Neuronal stem cell (in vitro differentiated cells): ENCODE results near the gene PTPRT.

Source experiments
- DNase-seq: peaks from one replicate; pipeline ENCODE4 v3.0.0-alpha.2; 2013; ENCODE audit warnings: low spot score
- H2AFZ ChIP-seq: one replicate; pipeline ENCODE4 v1.6.1; 2013; ENCODE audit warnings: mild to moderate bottlenecking, low read length, inconsistent platforms
- H2AK5ac ChIP-seq: 2 replicates; pipeline ENCODE4 v1.6.1; 2013; ENCODE audit warnings: low read depth, mild to moderate bottlenecking, inconsistent platforms, low read length, moderate library complexity, mixed read lengths
- H2BK120ac ChIP-seq: 2 replicates; pipeline ENCODE4 v1.6.1; 2013; ENCODE audit warnings: low read depth, mild to moderate bottlenecking, inconsistent platforms, low read length, moderate library complexity, mixed read lengths
- H2BK12ac ChIP-seq: one replicate; pipeline ENCODE4 v1.6.1; 2013; ENCODE audit warnings: low read length, inconsistent platforms
- H2BK15ac ChIP-seq: 2 replicates; pipeline ENCODE4 v1.6.1; 2013; ENCODE audit warnings: mild to moderate bottlenecking, low read length, inconsistent platforms, mixed read lengths
- H2BK5ac ChIP-seq: one replicate; pipeline ENCODE4 v1.6.1; 2013; ENCODE audit warnings: inconsistent platforms, mild to moderate bottlenecking, low read length, moderate library complexity
- H3K14ac ChIP-seq: one replicate; pipeline ENCODE4 v1.6.1; 2013; ENCODE audit warnings: low read length, inconsistent platforms
- H3K18ac ChIP-seq: 2 replicates; pipeline ENCODE4 v1.6.1; 2013; ENCODE audit warnings: low read length, inconsistent platforms
- H3K23ac ChIP-seq: 2 replicates; pipeline ENCODE4 v1.6.1; 2013; ENCODE audit warnings: low read depth, mild to moderate bottlenecking, mixed read lengths, low read length, inconsistent platforms; ENCODE audit not compliant: poor library complexity
- H3K27ac ChIP-seq: replicated peaks from 3 replicates; pipeline ENCODE4 v1.5.1; 2013; ENCODE audit warnings: low read length, inconsistent platforms
- H3K27me3 ChIP-seq, 3 experiments: 2 replicates each; pipeline ENCODE4 v1.6.1; 2013; ENCODE audit warnings: low read length in 3 of 3, mild to moderate bottlenecking in 2 of 3, inconsistent platforms in 1 of 3, low read depth in 1 of 3, mixed read lengths in 1 of 3, moderate library complexity in 1 of 3; ENCODE audit not compliant: control insufficient read depth in 3 of 3, insufficient read depth in 3 of 3
- H3K36me3 ChIP-seq, 2 donors: replicated peaks in 1 of 2; 2 replicates each; pipeline ENCODE4 v1.6.1; 2013; ENCODE audit warnings: low read length in 2 of 2; ENCODE audit not compliant: control insufficient read depth in 2 of 2, insufficient read depth in 2 of 2
- H3K4ac ChIP-seq: 2 replicates; pipeline ENCODE4 v1.6.1; 2013; ENCODE audit warnings: inconsistent platforms, mild to moderate bottlenecking, low read length, moderate library complexity
- H3K4me1 ChIP-seq, 2 donors: 1 replicate in 1 of 2; 2 replicates in 1 of 2; pipeline ENCODE4 v1.6.1; 2013; ENCODE audit warnings: low read length in 2 of 2, low read depth in 1 of 2; ENCODE audit not compliant: control insufficient read depth in 2 of 2, insufficient read depth in 1 of 2
- H3K4me2 ChIP-seq: one replicate; pipeline ENCODE4 v1.6.1; 2013; ENCODE audit warnings: mild to moderate bottlenecking, low read length, inconsistent platforms; ENCODE audit not compliant: insufficient read depth, poor library complexity, severe bottlenecking
- H3K4me3 ChIP-seq, 2 donors: 2 replicates each; pipeline ENCODE4 v1.5.1; 2013; ENCODE audit warnings: low read length in 2 of 2, mild to moderate bottlenecking in 2 of 2, inconsistent platforms in 1 of 2, moderate library complexity in 1 of 2
- H3K79me1 ChIP-seq: one replicate; pipeline ENCODE4 v1.6.1; 2013; ENCODE audit warnings: low read depth, mild to moderate bottlenecking, inconsistent platforms, low read length, moderate library complexity
- H3K9ac ChIP-seq: one replicate; pipeline ENCODE4 v1.6.1; 2013; ENCODE audit warnings: mild to moderate bottlenecking, low read depth, low read length, inconsistent platforms; ENCODE audit not compliant: poor library complexity
- H3K9me3 ChIP-seq, 2 donors: replicated peaks in 1 of 2; 2 replicates each; pipeline versions ENCODE3 to v1.6.1; 2013; ENCODE audit warnings: low read length in 2 of 2, mild to moderate bottlenecking in 2 of 2, inconsistent platforms in 1 of 2, low read depth in 1 of 2, mixed read lengths in 1 of 2, moderate library complexity in 1 of 2; ENCODE audit not compliant: control insufficient read depth in 2 of 2, insufficient read depth in 1 of 2
- H4K8ac ChIP-seq: one replicate; pipeline ENCODE4 v1.6.1; 2013; ENCODE audit warnings: low read depth, mild to moderate bottlenecking, inconsistent platforms, low read length, moderate library complexity
- H4K91ac ChIP-seq: one replicate; pipeline ENCODE4 v1.6.1; 2013; ENCODE audit warnings: low read length, low read depth, mild to moderate bottlenecking, inconsistent platforms; ENCODE audit not compliant: poor library complexity
- WGBS, 2 donors: extraction: QIAGEN DNeasy Blood & Tissue Kit; methylation state at CpG; one replicate each; pipeline ENCODE4 v1.1.7; 2013; ENCODE audit warnings: missing lambda C conversion rate in 2 of 2, mixed read lengths in 1 of 2; ENCODE audit not compliant: insufficient read length in 2 of 2, insufficient replicate concordance in 1 of 2; ENCODE audit errors: extremely low coverage in 2 of 2; 5-methylcytosine and 5-hydroxymethylcytosine counted together

The PTPRT gene

DNA sequence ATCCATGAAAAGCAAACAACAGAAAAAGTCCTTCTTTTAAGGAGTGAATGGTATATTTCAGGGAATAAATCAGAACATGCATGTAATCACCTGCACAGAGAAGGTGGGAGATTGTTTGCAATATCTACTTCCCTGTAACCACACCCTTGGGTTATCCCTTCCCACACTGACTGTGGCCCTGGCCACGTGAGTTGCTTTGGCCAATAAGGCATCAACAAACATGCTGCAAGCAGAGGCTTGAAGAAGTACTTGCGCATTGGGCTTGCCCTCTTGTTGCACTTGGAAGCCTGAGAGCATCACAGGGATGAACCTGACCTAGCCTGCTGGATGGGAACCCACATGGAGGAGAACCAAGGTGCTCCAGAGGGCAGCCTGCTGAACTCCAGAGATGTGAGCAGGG, 208.5 kb downstream of the PTPRT start:
- H3K27me3 ChIP-seq, result peaks cover 0 to 1% (median 0%) of the 10 kb centered on the region in 3 experiments
- no peaks in the 10 kb centered on the region for H3K36me3 ChIP-seq
- H2AK5ac ChIP-seq, result no peak overlapping the region
- peak overlapping the region; percentile 38 for H3K18ac ChIP-seq
- no peaks in the 10 kb centered on the region for H3K79me1 ChIP-seq
- no peak overlapping the region for H4K91ac ChIP-seq
- H2BK12ac ChIP-seq, result no peak overlapping the region
- no peak overlapping the region for H2BK5ac ChIP-seq
- no peak overlapping the region for H3K4me3 ChIP-seq
- H3K23ac ChIP-seq, result no peak overlapping the region
- no peak overlapping the region for H2BK15ac ChIP-seq
- H3K9ac ChIP-seq, result no peak overlapping the region
- H3K27ac ChIP-seq, result no peak overlapping the region
- DNase-seq, result no peak
- no peak overlapping the region for H4K8ac ChIP-seq
- no peak overlapping the region for H3K14ac ChIP-seq
- H3K4me1 ChIP-seq, result peaks cover 0 to 6% of the 10 kb centered on the region in 2 donors
- H3K9me3 ChIP-seq, result peaks cover 0 to 2% of the 10 kb centered on the region in 2 donors
- H2BK120ac ChIP-seq, result no peak overlapping the region
- H3K4me2 ChIP-seq, result no peak overlapping the region
- no peak overlapping the region for H2AFZ ChIP-seq
- H3K4ac ChIP-seq, result no peak overlapping the region
- WGBS, 2 donors, result no CpG with 5 or more reads among the region's 2 CpGs

DNA sequence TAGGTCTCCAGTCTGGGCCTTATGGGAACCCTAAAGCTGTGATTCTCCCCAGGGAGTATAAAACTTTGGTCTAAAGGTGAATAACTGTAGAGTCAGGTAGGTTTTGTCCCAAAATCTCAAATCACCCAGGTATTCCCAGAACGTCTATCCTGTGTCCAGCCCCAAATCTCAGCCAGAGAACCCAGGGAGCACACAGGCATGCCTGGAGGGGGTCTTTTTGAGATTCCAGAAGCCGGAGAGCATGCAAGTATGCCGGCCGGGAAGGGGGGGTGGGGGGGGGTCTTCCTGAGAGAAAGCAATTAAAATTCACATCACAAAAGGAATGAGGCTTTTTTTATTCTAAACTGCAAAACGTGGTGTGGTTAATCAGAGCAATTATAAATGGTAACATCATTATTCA, 210.0 kb downstream of the PTPRT start:
- no CpG with 5 or more reads among the region's 5 CpGs for WGBS, 2 donors
- H2BK5ac ChIP-seq, result no peak overlapping the region
- H3K27me3 ChIP-seq, result peaks cover 0 to 1% (median 0%) of the 10 kb centered on the region in 3 experiments

DNA sequence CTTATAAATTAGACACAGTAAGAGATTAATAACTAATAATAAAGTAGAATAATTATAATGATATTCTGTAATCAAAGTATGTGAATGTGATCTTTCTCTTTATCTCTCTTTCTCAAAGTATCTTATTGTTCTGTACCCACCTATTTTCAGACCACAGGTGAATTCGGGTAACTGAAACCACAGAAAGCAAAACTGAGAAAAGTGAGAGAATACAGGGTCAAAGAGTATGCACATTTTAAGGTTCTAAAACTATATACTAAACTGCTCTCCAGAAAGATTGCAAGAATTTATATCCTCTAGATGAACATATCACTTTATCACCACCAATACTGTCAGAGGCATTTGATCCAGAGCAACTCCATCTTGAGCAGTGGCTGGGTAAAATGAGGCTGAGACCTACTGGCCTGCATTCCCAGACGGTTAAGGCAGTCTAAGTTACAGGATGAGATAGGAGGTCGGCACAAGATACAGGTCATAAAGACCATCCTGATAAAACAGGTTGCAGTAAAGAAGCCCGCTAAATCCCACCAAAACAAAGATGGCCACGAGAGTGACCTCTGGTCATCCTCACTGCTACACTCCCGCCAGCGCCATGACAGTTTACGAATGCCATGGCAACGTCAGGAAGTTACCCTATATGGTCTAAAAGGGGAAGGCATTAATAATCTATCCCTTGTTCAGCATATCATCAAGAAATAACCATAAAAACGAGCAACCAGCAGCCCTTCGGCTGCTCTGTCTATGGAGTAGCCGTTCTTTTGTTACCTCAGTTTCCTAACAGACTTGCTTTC, 211.3 kb downstream of the PTPRT start:
- peaks cover 0 to 6% of the 10 kb centered on the region in 2 donors for H3K4me1 ChIP-seq
- no peak overlapping the region for H3K27ac ChIP-seq
- H3K23ac ChIP-seq, result no peak overlapping the region
- H2BK120ac ChIP-seq, result no peak overlapping the region
- peaks cover 0 to 2% of the 10 kb centered on the region in 2 donors for H3K9me3 ChIP-seq
- no peak overlapping the region for H2BK15ac ChIP-seq
- H3K14ac ChIP-seq, result no peak overlapping the region
- no peak overlapping the region for H2AFZ ChIP-seq
- H3K18ac ChIP-seq, result no peak overlapping the region
- no peak overlapping the region for H4K8ac ChIP-seq
- H2BK5ac ChIP-seq, result no peak overlapping the region
- H3K36me3 ChIP-seq, result no peaks in the 10 kb centered on the region
- H2BK12ac ChIP-seq, result no peak overlapping the region
- no peak overlapping the region for H3K9ac ChIP-seq
- no peak overlapping the region for H3K4ac ChIP-seq
- no CpG with 5 or more reads among the region's 12 CpGs for WGBS, 2 donors
- H2AK5ac ChIP-seq, result no peak overlapping the region
- H3K79me1 ChIP-seq, result no peaks in the 10 kb centered on the region
- DNase-seq, result no peak
- H3K27me3 ChIP-seq, result peaks cover 0 to 1% (median 0%) of the 10 kb centered on the region in 3 experiments
- H4K91ac ChIP-seq, result no peak overlapping the region
- H3K4me2 ChIP-seq, result no peak overlapping the region
- H3K4me3 ChIP-seq, result no peak overlapping the region

More for the DNA sequence above, 210.0 kb downstream of the PTPRT start:
- peaks cover 0 to 6% of the 10 kb centered on the region in 2 donors for H3K4me1 ChIP-seq
- H2BK12ac ChIP-seq, result no peak overlapping the region
- no peak overlapping the region for H2AFZ ChIP-seq
- no peak overlapping the region for H4K8ac ChIP-seq
- H3K9ac ChIP-seq, result no peak overlapping the region
- no peak overlapping the region for H3K27ac ChIP-seq
- H3K4me3 ChIP-seq, result no peak overlapping the region
- H3K9me3 ChIP-seq, result peaks cover 0 to 2% of the 10 kb centered on the region in 2 donors
- H3K79me1 ChIP-seq, result no peaks in the 10 kb centered on the region
- no peak overlapping the region for H2BK15ac ChIP-seq
- no peak overlapping the region for H4K91ac ChIP-seq
- no peak for DNase-seq
- H3K4ac ChIP-seq, result no peak overlapping the region
- H3K18ac ChIP-seq, result no peak overlapping the region
- H2AK5ac ChIP-seq, result no peak overlapping the region
- no peak overlapping the region for H3K14ac ChIP-seq
- H3K36me3 ChIP-seq, result no peaks in the 10 kb centered on the region
- H3K23ac ChIP-seq, result no peak overlapping the region
- H3K4me2 ChIP-seq, result no peak overlapping the region
- no peak overlapping the region for H2BK120ac ChIP-seq

DNA sequence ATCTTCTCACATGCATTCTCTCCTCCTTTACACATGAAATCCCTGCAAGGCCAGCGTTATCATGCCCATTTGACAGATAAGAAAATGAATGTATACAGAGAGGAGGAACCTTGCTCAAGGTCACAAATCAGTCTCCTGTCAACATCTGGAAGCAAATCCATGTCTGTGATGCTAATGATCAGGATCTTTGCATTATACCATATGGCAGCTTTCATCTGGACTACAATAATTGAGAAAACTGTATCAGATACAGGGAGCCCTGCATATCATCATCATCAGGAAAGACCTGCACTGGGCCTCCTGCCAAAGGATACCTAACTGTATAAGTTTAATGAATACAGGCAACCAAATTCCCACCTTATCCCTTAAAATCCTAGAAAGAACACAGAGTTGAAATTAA, 213.7 kb downstream of the PTPRT start:
- no CpG with 5 or more reads among the region's 1 CpG for WGBS, 2 donors
- H3K18ac ChIP-seq, result no peak overlapping the region
- H3K27me3 ChIP-seq, result no peaks in the 10 kb centered on the region
- H3K4me2 ChIP-seq, result no peak overlapping the region
- no peak for DNase-seq
- no peak overlapping the region for H3K14ac ChIP-seq
- H3K4me3 ChIP-seq, result no peak overlapping the region
- no peaks in the 10 kb centered on the region for H3K79me1 ChIP-seq
- H3K9ac ChIP-seq, result no peak overlapping the region
- no peak overlapping the region for H2AFZ ChIP-seq
- H3K4ac ChIP-seq, result no peak overlapping the region
- no peak overlapping the region for H4K8ac ChIP-seq
- H2BK15ac ChIP-seq, result no peak overlapping the region
- no peak overlapping the region for H4K91ac ChIP-seq
- no peaks in the 10 kb centered on the region for H3K9me3 ChIP-seq
- no peak overlapping the region for H2AK5ac ChIP-seq
- no peaks in the 10 kb centered on the region for H3K36me3 ChIP-seq
- H3K4me1 ChIP-seq, result peaks cover 0 to 5% of the 10 kb centered on the region in 2 donors
- H3K27ac ChIP-seq, result no peak overlapping the region
- no peak overlapping the region for H3K23ac ChIP-seq
- no peak overlapping the region for H2BK5ac ChIP-seq
- no peak overlapping the region for H2BK12ac ChIP-seq
- no peak overlapping the region for H2BK120ac ChIP-seq
